Measurements from ENCODE around the gene CHRNA3.

The CHRNA3 gene

GRCh38 chr15:78635346-78635745 lies 14.6 kb upstream of the CHRNA3 start:
- DNase-seq = no peak

DNA sequence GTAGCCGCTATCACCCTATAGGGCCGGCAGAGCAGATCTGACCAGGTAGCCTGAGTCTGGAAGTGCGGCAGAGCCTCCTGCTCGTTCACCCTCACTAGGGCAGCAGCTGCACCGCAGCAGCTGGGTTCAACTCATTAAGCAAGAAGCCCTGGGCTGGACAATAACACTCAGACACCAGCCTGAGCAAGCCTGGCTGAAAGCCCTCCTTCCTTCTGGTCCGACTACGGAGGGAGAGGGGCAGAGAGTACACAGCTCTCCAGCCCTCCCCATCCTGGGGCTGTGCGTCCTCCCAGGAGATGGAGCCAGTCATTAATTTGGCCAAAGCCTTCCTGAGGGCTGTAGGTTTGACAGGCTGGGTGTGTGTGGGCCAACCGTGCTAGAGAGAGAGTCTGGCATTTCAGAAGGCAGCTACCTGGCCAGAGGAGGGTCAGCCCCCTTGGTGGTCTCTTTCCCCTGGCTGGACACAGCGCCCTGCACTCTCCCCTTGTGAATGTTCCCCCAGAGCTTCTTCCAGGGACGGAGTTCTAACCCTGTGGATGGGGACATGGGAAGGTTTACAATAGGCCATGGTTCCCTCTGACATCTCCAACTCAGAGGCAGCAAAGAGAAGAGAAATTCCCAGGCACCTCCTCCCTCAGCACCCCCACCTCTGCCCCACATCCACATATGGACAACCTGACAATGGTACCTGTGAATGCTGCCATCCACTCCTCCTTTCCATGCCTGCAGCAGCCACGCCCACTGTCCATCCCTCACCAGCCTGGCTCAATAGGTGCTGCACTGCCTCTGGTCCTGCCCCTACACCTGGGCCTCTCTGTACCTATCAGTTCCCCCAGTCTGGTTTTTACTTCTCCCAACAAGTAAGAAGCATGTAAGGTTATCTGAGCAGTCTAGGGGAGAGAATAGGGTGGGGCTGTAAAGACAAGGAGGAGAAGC lies 13.7 kb upstream of the CHRNA3 start:
- no peak for DNase-seq

- no peak for DNase-seq
Observed at GRCh38 chr15:78633348-78633747, 12.6 kb upstream of the CHRNA3 start.

DNA sequence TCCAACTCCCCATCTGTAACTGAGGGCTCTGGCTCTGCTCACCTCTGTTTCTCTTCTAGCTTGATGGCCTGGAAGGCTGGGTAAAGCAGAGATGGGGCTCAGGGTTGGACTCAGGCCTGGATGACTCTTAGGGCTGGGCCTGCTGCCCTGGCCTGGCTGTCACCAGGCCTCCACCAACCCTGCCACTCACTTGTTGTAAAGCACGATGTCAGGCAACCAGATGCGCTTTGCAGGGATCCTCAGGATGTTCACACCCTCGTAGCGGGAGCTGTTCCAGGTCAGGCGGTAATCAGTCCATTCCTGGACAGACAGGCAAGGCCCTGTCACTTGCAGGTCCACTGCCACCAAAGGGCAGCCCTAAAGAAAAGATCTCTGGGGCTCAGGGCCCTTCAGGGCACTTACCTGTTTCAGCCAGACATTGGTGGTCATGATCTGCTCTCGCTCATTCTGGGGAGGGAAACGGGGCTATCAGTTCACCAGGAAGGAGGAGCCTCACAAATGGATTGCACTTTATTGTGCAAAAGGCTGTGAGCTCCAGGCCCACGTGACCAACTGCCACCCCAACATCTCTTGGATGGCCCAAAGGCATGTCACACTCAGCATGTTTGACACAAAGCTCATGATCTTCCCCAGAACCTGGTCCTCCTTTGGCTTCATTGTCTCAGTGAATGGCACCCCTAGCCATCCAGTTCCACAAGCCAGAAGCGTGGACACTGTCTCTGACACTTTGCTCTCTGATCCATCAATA lies 10.3 kb upstream of the CHRNA3 start:
- DNase-seq = no peak

GRCh38 chr15:78629716-78630065 lies 8.9 kb upstream of the CHRNA3 start:
- no peak for DNase-seq

- DNase-seq = no peak
Observed at GRCh38 chr15:78629031-78629715, 8.4 kb upstream of the CHRNA3 start.

- no peak for DNase-seq
Observed at GRCh38 chr15:78628227-78628626, 7.4 kb upstream of the CHRNA3 start.

DNA sequence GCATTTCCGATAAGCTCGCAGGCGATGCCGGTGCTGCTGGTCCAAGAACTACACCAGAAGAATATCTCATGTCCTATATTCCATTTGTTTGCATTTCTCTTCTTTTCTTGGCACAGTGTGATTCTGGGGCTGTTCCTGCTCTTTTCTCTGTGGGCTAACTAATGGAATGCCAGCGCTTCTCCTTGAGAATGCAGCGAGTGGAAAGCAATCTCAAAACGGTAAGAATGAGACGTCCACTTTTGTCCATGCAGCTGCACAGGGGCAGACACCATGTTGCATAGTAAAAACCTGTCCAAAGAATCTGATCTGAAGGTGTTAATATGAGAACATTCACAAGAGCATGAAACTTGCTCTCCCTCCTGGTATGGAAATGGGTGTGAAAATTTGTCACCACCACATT lies 6.6 kb upstream of the CHRNA3 start:
- DNase-seq = no peak

- DNase-seq = no peak
Observed at GRCh38 chr15:78626381-78626995, 5.7 kb upstream of the CHRNA3 start.

GRCh38 chr15:78625606-78626280 lies 4.9 kb upstream of the CHRNA3 start:
- no peak for DNase-seq

- DNase-seq = no peak
Observed at GRCh38 chr15:78624651-78625590, 4.1 kb upstream of the CHRNA3 start.

GRCh38 chr15:78623786-78624497 lies 3.1 kb upstream of the CHRNA3 start:
- DNase-seq = no peak

DNA sequence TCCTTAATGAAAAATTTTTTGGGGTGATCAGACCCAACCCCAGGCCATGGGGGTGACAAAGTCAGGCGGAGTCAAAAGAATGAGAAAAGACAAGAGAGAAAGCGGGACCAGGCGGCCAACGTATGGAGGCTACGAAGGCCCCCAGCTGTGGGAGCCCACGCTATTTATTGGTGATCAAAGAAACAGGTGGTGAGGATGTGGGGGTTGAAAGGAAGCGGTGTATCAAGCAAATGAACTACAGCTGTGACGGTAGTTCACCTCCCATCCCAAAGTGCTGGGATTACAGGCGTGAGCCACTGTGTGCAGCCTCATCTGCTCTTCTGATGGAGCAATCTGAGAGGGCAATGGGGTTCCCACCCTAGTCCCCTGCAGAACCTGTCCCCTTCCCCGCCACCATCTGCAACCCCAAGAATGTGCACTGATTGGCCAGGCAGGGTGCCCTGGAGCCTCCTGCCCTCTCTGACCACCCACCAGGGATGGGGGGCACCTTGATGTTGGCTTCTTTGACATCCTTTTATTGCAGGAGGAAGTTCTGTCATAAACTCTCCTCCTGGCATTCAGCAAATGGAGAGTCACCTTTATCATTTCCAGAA lies 1.1 kb upstream of the CHRNA3 start:
- no peak for DNase-seq

- DNase-seq = no peak
Observed at GRCh38 chr15:78620021-78620526, 722 bp downstream of the CHRNA3 start.

DNA sequence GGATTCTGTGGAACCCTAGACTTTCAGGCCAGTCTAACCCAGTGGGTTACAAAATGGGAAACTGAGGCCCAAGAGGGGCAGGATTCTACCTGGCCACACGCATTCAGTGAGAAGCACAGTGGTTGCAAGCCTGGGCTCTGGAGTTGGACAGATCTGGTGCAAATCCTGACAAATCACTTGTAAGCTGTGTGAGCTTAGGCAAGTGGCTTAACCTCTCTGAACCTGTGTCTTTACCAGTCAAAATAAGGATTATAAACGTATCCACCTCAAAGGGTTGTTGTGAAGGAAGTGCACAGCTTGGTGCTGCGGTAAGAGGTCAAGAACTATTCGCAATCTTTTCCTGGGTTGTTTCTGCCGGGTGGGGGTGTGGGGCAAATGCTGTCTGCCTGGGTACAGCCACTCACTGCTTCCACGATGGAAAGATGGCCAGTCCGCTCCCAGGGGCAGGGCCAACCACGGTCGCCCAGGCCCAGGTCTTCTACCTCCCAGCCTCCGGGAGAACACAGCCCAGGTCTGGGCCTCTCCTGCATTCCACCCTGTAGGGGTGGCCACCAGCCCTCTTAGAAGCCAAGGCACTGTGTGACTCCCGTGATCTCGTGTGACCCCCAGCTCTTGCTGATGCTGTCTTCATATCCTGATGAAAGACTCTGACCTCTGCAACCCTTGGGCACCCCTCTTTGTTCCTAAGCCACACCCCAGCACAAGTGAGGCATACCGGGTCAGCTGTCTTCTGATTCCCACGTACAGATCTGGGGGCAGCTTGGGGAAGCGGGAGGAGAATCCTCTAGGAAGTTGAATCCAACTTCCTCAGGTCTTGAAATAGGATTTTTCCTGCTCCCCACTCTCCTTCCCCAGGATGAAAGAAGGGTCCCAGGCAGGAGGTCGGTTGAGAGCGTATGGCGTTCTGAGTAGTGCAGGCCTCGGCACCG lies 1.5 kb downstream of the CHRNA3 start:
- no peak for DNase-seq

GRCh38 chr15:78618490-78618934 lies 2.3 kb downstream of the CHRNA3 start:
- DNase-seq = peak; percentile 85 to 92

GRCh38 chr15:78618064-78618463 lies 2.7 kb downstream of the CHRNA3 start:
- DNase-seq = no peak

DNA sequence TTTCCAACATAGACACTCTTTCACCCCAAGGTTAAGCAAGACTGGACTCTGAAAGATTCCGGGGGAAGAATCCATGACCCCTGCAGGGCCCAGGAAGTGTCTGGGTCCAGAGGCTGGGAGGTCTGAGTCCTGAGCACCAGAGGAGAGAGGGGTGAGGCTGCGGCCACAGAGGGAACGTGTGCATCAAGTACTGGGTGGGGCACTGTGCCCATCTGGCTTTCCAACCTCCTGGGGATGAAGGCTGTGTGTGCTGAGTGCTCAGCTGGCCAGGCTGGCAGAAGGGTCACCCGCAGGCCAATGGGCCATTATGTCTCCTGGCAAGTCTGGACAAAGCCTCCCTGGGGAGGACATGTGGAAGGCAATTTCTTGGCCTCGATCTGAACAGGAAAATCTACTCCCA lies 3.3 kb downstream of the CHRNA3 start:
- DNase-seq = no peak

DNA sequence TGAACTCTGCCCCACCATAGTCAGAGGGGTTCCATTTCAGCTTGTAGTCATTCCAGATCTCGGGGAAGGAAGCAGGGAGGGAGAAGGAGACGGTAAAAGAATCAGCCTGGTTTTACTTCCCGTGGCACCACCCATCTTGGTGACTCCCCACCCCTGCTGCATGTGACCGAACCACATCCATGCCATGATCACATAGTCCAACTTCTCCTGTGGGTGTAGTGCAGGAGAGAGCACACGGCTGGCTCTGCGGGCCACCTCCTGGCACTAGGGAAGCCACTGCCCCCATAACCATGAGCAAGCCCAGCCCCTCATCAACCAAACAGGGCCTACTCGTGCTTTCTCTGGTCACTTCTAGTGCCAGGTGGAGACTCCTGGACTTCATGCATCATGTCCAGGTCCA lies 3.7 kb downstream of the CHRNA3 start:
- no peak for DNase-seq
